ENCODE measurements around the gene PANK2.

- TF ChIP-seq GATA2 (IDR thresholded peaks at IDR 0.05; ENCODE audit: low read depth, low read length) (no peak), GATA3 (IDR thresholded peaks at IDR 0.05; ENCODE audit: low read depth, low read length) (no peak)
Measured at GRCh38 chr20:3901706-3902440, 12.7 kb downstream of the PANK2 start.

All from SH-SY5Y (cell line).